ENCODE results near the gene AAMP.
A peak's percentile ranks its signal among the peaks of the same experiment; 100 is the strongest.
"Not testable (repeated sequence)": the region's sequence is repeated elsewhere in the genome, so short reads cannot be mapped to it uniquely, and the experiment has no call there.

Gene AAMP

DNA sequence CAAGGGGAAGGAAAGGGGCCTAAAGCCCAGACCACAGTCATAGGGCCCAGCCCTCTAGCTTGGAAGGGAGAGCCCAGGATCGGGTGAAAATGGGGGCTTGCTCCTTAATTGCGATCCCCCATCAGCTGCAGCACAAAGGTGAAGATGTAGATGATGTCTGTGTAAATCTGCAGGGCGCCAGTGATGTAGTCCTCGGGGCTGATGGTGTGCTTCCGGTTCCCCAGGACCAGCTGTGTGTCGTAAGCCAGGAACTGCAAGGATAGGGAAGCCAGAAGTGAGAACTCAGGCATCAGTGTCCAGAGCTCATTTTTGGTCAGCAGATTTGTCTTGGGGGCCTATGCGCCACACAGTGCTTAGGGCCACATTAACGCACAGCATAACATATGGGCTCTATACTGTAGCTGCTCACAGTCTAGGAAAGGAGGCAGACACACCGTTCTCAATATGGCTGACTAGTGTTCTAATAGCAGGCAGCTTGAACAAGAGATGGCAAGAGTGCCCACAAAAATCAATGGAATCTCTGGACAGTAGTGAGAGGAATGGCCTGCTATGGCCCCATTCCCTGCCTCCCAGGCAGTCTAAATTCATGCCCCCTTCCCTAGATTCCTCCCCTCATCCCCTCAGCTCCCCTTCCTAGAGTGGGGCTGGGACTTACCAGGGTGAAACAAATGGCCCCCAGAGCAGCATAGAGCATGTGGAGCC is 5.6 kb upstream of the AAMP start:
- DNase-seq (ENCODE audit: low read depth in 1 of 2, low spot score in 1 of 2): no peak

GRCh38 chr2:218274586-218274985 is 4.6 kb upstream of the AAMP start:
- no peak for DNase-seq (ENCODE audit: low read depth in 1 of 2, low spot score in 1 of 2)

- DNase-seq (ENCODE audit: low read depth in 1 of 2, low spot score in 1 of 2): no peak
Observed at GRCh38 chr2:218273908-218274249, 3.9 kb upstream of the AAMP start.

- DNase-seq (ENCODE audit: low read depth in 1 of 2, low spot score in 1 of 2): not testable (repeated sequence)
Observed at GRCh38 chr2:218273214-218273907, 3.4 kb upstream of the AAMP start.

DNA sequence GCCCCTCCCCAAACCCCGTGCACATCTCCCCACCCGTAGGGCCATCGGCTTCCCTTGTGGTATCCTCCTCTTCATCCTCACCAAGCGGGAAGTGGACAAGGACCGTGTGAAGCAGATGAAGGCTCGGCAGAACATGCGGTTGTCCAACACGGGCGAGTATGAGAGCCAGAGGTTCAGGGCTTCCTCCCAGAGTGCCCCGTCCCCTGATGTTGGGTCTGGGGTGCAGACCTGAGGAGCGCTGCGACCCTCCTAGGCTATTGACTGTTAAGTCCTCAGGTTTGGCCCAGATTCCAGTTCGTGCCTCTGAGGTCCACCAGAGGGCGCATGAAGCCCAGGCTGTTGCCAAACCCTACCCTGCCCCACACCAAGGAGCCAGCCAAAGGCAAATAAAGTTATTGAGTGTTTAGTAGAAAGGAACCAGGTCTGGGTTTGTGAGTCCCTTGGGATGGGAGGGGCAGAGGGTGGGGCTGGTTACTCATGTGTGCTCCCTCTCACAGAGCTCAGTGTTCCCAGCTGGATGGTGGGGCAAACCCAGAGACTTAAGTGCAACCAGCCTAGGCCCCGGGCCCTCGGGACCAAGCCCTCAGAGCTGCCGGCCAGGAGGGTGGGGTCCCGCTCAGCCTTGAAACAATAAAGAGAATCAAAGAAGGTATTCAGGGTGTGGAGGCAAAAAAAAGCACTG is 2.7 kb upstream of the AAMP start:
- DNase-seq (ENCODE audit: low read depth in 1 of 2, low spot score in 1 of 2): peak; percentile 53 to 73

DNA sequence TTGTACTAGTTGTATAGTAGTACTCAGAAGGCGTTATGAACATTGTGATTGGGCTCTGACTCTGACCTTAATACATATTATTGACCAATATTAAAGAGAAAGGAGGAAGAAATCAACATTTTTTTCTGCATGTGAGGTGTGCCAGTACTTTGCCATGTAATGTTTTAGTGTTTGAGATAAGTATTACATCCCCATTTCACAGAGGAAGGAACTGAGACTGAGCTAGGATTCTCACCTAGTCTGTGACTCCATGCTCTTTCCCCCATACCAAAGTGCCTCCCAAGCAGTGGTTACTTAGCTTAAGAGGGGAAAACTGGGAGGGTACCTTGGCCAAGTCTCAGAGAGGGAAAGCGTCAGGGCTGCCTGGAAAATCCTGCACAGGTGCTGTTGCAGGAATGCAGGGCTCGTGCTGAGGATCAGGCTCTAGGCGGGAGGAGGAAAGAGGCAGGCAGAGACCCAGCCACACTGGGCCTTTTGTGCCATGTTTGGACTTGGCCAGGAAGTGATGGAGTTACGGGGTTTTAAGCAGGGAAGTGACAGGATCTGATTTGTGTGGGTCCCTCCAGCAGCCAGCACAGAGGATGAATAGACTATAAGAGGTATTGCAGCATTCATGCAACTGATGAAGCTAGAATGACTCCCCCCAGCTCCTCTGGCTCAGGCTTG is 2.1 kb upstream of the AAMP start:
- no peak for DNase-seq (ENCODE audit: low read depth in 1 of 2, low spot score in 1 of 2)

DNA sequence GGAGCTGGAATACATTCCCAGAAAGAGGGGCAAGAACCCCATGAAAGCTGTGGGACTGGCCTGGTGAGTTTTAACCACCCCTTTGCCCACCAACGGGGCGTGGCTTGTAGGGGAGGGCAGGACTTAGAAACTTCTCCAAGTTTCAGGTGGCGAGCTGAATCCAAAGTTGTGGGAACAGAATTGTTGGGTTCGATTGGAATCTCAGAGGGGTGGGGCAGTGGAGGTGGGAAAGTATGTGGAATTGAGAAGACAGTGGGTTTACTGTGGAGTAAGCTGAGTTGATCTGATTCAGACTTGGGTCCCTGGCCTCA is 1.5 kb upstream of the AAMP start:
- no peak for DNase-seq (ENCODE audit: low read depth in 1 of 2, low spot score in 1 of 2)

- no peak for DNase-seq (ENCODE audit: low read depth in 1 of 2, low spot score in 1 of 2)
Observed at GRCh38 chr2:218270721-218271486, 967 bp upstream of the AAMP start.

GRCh38 chr2:218267259-218267658 is 2.7 kb downstream of the AAMP start:
- DNase-seq (ENCODE audit: low read depth in 1 of 2, low spot score in 1 of 2): no peak

GRCh38 chr2:218266316-218266979 is 3.5 kb downstream of the AAMP start:
- DNase-seq (ENCODE audit: low read depth in 1 of 2, low spot score in 1 of 2): no peak

GRCh38 chr2:218265626-218266025 is 4.3 kb downstream of the AAMP start:
- DNase-seq (ENCODE audit: low read depth in 1 of 2, low spot score in 1 of 2): no peak

GRCh38 chr2:218264773-218265561 is 5.0 kb downstream of the AAMP start:
- no peak for DNase-seq (ENCODE audit: low read depth in 1 of 2, low spot score in 1 of 2)

DNA sequence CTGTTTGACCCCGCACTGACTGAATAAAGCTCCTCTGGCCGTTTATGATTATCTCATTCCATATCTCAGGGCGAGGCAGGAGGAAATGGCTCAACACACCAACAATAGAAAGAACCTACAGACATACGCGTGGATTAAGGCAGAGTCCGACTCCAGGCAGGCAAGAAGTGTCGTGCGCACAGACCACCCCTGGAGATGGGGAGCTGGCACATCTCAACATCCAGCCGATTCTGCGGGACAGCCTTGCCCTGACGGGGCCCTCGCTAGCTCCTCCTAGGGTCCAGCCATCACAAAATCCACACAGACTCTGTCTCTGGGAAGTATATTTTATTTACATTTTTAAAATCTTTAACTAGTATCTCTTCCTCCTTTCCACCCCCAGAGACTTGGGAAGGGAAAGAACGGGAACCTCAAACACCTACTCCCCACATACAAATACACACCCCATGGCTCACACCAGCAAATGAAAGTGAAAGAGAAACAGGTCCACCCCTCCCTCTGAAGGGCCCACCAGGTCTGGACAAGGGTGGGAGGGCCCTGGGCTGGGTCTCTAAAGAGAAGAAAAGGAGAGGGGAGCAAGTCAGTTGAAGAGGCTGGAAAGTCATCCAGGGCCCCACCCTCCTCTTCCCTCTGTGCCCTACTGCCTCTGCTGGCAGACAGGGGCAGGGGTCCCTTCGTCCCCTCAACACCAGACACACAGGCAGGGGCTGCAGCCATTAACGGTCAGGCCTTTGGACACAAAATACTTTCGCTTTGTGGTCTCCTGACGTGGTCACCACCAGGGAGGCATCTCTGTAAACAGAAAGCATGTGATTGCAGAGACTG is 5.9 kb downstream of the AAMP start:
- DNase-seq (ENCODE audit: low read depth in 1 of 2, low spot score in 1 of 2): no peak

- no peak for DNase-seq (ENCODE audit: low read depth in 1 of 2, low spot score in 1 of 2)
Observed at GRCh38 chr2:218262631-218263586, 7.0 kb downstream of the AAMP start.

- DNase-seq (ENCODE audit: low read depth in 1 of 2, low spot score in 1 of 2): no peak
Observed at GRCh38 chr2:218262237-218262600, 7.7 kb downstream of the AAMP start.

DNA sequence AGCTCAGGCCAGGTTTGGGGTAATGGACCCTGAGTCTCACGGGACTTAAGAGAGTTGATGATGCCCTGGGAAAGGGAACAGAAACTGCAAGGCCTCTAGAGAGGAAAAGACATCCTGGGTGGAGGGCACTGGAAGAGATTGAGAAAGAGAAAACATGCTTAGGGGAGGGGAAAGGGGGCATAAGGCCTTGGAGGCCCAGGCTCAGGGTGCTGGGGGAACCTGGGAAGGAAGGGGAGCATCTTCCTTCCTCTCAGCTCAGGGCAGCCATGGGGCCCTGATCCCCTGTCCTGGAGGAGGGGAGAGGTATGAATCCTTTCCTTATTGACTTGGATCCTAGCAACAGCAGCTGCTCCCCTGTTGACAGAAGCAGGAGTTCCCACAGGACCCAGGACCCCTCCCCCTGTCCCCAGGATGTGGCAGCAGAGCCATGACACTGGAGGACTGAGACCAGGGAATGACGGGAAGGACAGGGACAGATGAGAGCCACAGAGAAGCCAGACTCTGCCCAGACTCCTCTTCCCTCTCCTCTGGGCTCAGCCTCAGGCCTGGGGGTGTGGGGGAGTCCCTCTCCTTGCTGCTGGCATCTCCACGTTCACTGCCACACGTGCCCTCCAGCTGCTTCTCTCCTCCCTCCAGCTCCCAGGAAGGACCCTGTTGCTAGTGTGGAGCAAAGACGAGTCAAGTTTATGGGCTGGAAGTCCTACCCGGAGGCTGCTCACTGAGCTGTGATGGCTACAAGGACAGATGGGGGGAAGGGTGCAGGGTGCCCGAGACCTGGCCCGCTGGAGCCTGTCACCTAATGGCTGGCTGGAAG is 8.3 kb downstream of the AAMP start:
- no peak for DNase-seq (ENCODE audit: low read depth in 1 of 2, low spot score in 1 of 2)

GRCh38 chr2:218260742-218261422 is 9.1 kb downstream of the AAMP start, which contains the start of gene GPBAR1:
GPBAR1 (plus strand) TSS chr2:218261015; CDS start chr2:218262725, 1,710 bp downstream.
- no peak for DNase-seq (ENCODE audit: low read depth in 1 of 2, low spot score in 1 of 2)

Measured in activated CD4-positive, alpha-beta T cell treated with anti-CD3 and anti-CD28 coated beads, Interleukin-2, amount 50 U/mL, for 24 hours (primary cell).